CD14-positive monocyte (primary cell): Measurements from ENCODE around the gene PLEKHA7. TPM values are rescaled to one million over a fixed set of nuclear protein-coding genes. Genes with fewer than 3 reads are reported as not detected.

Experiments
- DNase-seq, 3 donors: peaks; one replicate each; pipeline ENCODE4 v3.0.0-alpha.2; 2011 to 2022
- H2AFZ ChIP-seq: 2 replicates; pipeline ENCODE4 v1.6.0; 2012; ENCODE audit warnings: mild to moderate bottlenecking, low read depth, low read length, inconsistent platforms; ENCODE audit not compliant: insufficient read depth, poor library complexity, severe bottlenecking
- H3K27ac ChIP-seq, 2 donors: 1 replicate in 1 of 2; 2 replicates in 1 of 2; pipeline ENCODE4 v1.5.1; 2012 to 2013; ENCODE audit warnings: low read length in 2 of 2, control low read depth in 1 of 2, inconsistent platforms in 1 of 2, low read depth in 1 of 2, mild to moderate bottlenecking in 1 of 2
- H3K27me3 ChIP-seq, 2 donors: one replicate each; pipeline versions ENCODE4 v1.6.0 to v1.6.1; 2011 to 2013; ENCODE audit warnings: low read length in 2 of 2; ENCODE audit not compliant: control insufficient read depth in 2 of 2, insufficient read depth in 2 of 2
- H3K36me3 ChIP-seq, 2 donors: replicated peaks in 1 of 2; 1 replicate in 1 of 2; 2 replicates in 1 of 2; pipeline versions ENCODE4 v1.5.1 to v1.6.1; 2012 to 2013; ENCODE audit warnings: low read length in 2 of 2, control low read depth in 1 of 2, inconsistent platforms in 1 of 2, mild to moderate bottlenecking in 1 of 2; ENCODE audit not compliant: insufficient read depth in 2 of 2, control insufficient read depth in 1 of 2
- H3K4me1 ChIP-seq, 2 donors: 1 replicate in 1 of 2; 2 replicates in 1 of 2; pipeline versions ENCODE4 v1.5.1 to v1.6.1; 2012 to 2013; ENCODE audit warnings: low read length in 2 of 2, control low read depth in 1 of 2, inconsistent platforms in 1 of 2, mild to moderate bottlenecking in 1 of 2, moderate library complexity in 1 of 2; ENCODE audit not compliant: insufficient read depth in 2 of 2, control insufficient read depth in 1 of 2
- H3K4me2 ChIP-seq: replicated peaks from 2 replicates; pipeline ENCODE3; 2012; ENCODE audit warnings: low read length, moderate library complexity, mild to moderate bottlenecking; ENCODE audit not compliant: poor library complexity, severe bottlenecking; ENCODE audit errors: extremely low read depth
- H3K4me3 ChIP-seq, 3 experiments: fragments of 200-600 bp in 1 of 3; sonication (generic) in 1 of 3; replicated peaks in 1 of 3; 1 replicate in 2 of 3; 2 replicates in 1 of 3; pipeline ENCODE4 v1.5.1; 2011 to 2013; ENCODE audit warnings: low read length in 3 of 3, mild to moderate bottlenecking in 3 of 3, control low read depth in 2 of 3, low read depth in 2 of 3, inconsistent platforms in 1 of 3, moderate library complexity in 1 of 3
- H3K79me2 ChIP-seq: 2 replicates; pipeline ENCODE4 v1.6.0; 2012; ENCODE audit warnings: mild to moderate bottlenecking, control low read depth, inconsistent platforms, low read length, moderate library complexity; ENCODE audit not compliant: insufficient read depth
- H3K9ac ChIP-seq: 2 replicates; pipeline ENCODE4 v1.6.0; 2017; ENCODE audit warnings: low read length, mild to moderate bottlenecking; ENCODE audit not compliant: insufficient read depth, poor library complexity, severe bottlenecking
- H3K9me3 ChIP-seq, 2 donors: replicated peaks in 1 of 2; 1 replicate in 1 of 2; 2 replicates in 1 of 2; pipeline versions ENCODE4 v1.5.1 to v1.6.1; 2012 to 2013; ENCODE audit warnings: low read length in 2 of 2, control low read depth in 1 of 2; ENCODE audit not compliant: control insufficient read depth in 1 of 2, insufficient read depth in 1 of 2
- H4K20me1 ChIP-seq: 2 replicates; pipeline ENCODE4 v1.6.0; 2012; ENCODE audit warnings: mild to moderate bottlenecking, low read length, control low read depth, moderate library complexity; ENCODE audit not compliant: insufficient read depth
- H3K27ac Mint-ChIP-seq, 7 donors: one replicate each; pipeline ENCODE4 v1.8.0; 2020; ENCODE audit warnings: mild to moderate bottlenecking in 7 of 7, mixed read lengths in 7 of 7, moderate library complexity in 6 of 7, inconsistent platforms in 2 of 7
- H3K27me3 Mint-ChIP-seq, 3 donors: one replicate each; pipeline ENCODE4 v1.8.0; 2021 to 2022; ENCODE audit warnings: low read depth in 3 of 3, mild to moderate bottlenecking in 3 of 3, mixed read lengths in 3 of 3, moderate library complexity in 3 of 3, inconsistent platforms in 1 of 3
- H3K36me3 Mint-ChIP-seq, 2 donors: one replicate each; pipeline ENCODE4 v1.8.0; 2020; ENCODE audit warnings: mixed read lengths in 2 of 2, inconsistent platforms in 1 of 2, mild to moderate bottlenecking in 1 of 2
- H3K4me1 Mint-ChIP-seq: one replicate; pipeline ENCODE4 v1.8.0; 2020; ENCODE audit warnings: mild to moderate bottlenecking, mixed read lengths
- H3K4me3 Mint-ChIP-seq, 2 donors: one replicate each; pipeline ENCODE4 v1.8.0; 2020; ENCODE audit warnings: mild to moderate bottlenecking in 2 of 2, mixed read lengths in 2 of 2, moderate library complexity in 1 of 2
- H3K9me3 Mint-ChIP-seq, 7 donors: one replicate each; pipeline ENCODE4 v1.8.0; 2020 to 2022; ENCODE audit warnings: mixed read lengths in 7 of 7, mild to moderate bottlenecking in 6 of 7, moderate library complexity in 6 of 7, inconsistent platforms in 2 of 7
- CTCF ChIP-seq: fragments of 200-600 bp; IDR thresholded peaks from one replicate; pipeline ENCODE4 v1.8.0; 2022; ENCODE audit warnings: antibody characterized with exemption, mild to moderate bottlenecking
- WGBS: methylation state at CpG from one replicate; pipeline ENCODE4 v1.1.5; 2013; ENCODE audit warnings: missing lambda C conversion rate; ENCODE audit not compliant: insufficient coverage; 5-methylcytosine and 5-hydroxymethylcytosine counted together
- intact Hi-C, 2 donors: fragments of 100-400 bp; cut with micrococcal nuclease; formaldehyde crosslinking; loops; one replicate each; pipeline versions ENCODE4 v1.15.0 to v1.15.1; 2023
- polyA plus RNA-seq, 3 donors: library from polyadenylated mRNA; depleted of rRNA in 1 of 3; unstranded in 2 of 3; stranded (reverse) in 1 of 3; fragments of 300-500 nt in 2 of 3; fragments of >200 nt in 1 of 3; fragmentation: Illumina TruSeq in 2 of 3; gene quantifications; 1 replicate in 2 of 3; 2 replicates in 1 of 3; pipeline ENCODE4 v1.2.3, GENCODE V29; 2012 to 2021

Gene PLEKHA7
- polyA plus RNA-seq, 3 donors, result 0.05 to 0.92 (median 0.22) TPM

GRCh38 chr11:16863389-16863788, 150.8 kb downstream of the PLEKHA7 start:
- DNase-seq, result no peak
- H3K4me1 ChIP-seq, result no peaks in the 10 kb centered on the region
- 86% methylated on average over 9 of the region's 10 CpGs for WGBS
- H4K20me1 ChIP-seq, result no peaks in the 10 kb centered on the region
- peaks cover 2 to 10% (median 3%) of the 10 kb centered on the region in 3 donors for H3K27me3 Mint-ChIP-seq
- H3K4me1 Mint-ChIP-seq, result peaks cover 2% of the 10 kb centered on the region
- TF ChIP-seq CTCF, result no peak
- no peak overlapping the region for H3K4me2 ChIP-seq
- H3K9me3 Mint-ChIP-seq, result no peaks in the 10 kb centered on the region
- H3K9me3 ChIP-seq, result no peaks in the 10 kb centered on the region
- no peak overlapping the region for H3K4me3 Mint-ChIP-seq
- H3K4me3 ChIP-seq, result no peak overlapping the region
- intact Hi-C loops, result no loop called here
- H3K27ac Mint-ChIP-seq, result no peak overlapping the region
- no peak overlapping the region for H3K27ac ChIP-seq
- no peak overlapping the region for H3K9ac ChIP-seq
- H3K27me3 ChIP-seq, result no peaks in the 10 kb centered on the region
- H3K36me3 Mint-ChIP-seq, result no peaks in the 10 kb centered on the region
- H3K79me2 ChIP-seq, result no peaks in the 10 kb centered on the region
- H2AFZ ChIP-seq, result no peak overlapping the region
- H3K36me3 ChIP-seq, result no peaks in the 10 kb centered on the region

GRCh38 chr11:16862726-16863125, 151.5 kb downstream of the PLEKHA7 start:
- Histone ChIP-seq H4K20me1 (no peaks in the 10 kb centered on the region), H3K4me2 (no peak overlapping the region), H3K4me1 (no peaks in the 10 kb centered on the region), H3K36me3 (no peaks in the 10 kb centered on the region), H3K9ac (no peak overlapping the region), H3K27me3 (no peaks in the 10 kb centered on the region), H3K27ac (no peak overlapping the region), H3K79me2 (no peaks in the 10 kb centered on the region), H3K9me3 (no peaks in the 10 kb centered on the region), H2AFZ (no peak overlapping the region), H3K4me3 (no peak overlapping the region)
- Mint-ChIP-seq H3K9me3 (no peaks in the 10 kb centered on the region), H3K36me3 (no peaks in the 10 kb centered on the region), H3K4me1 (peaks cover 2% of the 10 kb centered on the region), H3K4me3 (no peak overlapping the region), H3K27ac (no peak overlapping the region), H3K27me3 (peaks cover 2 to 9% (median 3%) of the 10 kb centered on the region in 3 donors)
- intact Hi-C loops, result no loop called here
- no peak for DNase-seq
- TF ChIP-seq CTCF, result no peak
- 98% methylated on average over 3 of the region's 3 CpGs for WGBS
